NCI-H1092 treated with DMSO at 0.1 percent for 48 hours (cell line): ENCODE results near the gene TNFRSF21.
"Not testable (repeated sequence)": the region's sequence is repeated elsewhere in the genome, so short reads cannot be mapped to it uniquely, and the experiment has no call there.

ENCODE experiments used
- DNase-seq: peaks from one replicate; lab custom pipeline; 2025; lab: John Stamatoyannopoulos, UW

Gene TNFRSF21

DNA sequence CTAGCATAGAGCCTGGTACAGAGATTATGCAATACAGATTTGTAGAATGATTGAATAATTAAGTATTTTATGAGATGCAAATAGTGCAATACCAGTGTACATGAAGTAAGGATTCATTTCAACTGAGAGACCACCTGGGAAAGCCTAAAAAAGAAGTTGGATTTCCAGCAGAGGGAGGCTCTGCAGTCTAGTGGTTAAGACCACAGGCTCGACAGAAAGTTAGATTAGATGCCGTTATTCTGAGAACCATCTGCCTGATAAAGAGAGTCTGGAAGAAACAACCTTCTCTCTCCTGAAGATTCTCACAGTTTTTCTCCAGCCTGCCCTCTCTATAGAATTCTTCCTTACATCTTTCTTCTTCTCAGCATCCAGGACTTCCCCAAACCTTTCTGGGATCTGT is 13.6 kb upstream of the TNFRSF21 start:
- no peak for DNase-seq

DNA sequence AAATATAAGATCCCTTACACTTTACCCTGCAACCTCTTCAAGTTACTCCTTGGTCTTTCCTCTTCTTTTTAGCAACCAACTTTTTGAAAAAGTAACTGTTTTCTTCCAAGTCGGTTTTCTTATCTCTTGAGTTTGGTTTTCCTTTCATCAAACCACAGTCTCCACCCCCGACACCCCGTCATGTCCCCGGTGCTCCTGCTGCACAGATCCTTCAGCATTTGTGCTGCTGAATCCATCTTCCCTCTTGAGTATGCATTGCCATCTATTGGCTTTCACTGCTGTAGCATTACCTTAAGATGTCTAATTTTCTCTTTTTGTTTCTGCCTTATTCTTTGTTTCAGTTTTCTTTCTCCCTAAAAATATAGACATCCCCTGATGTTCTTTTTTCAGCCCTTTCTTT is 11.9 kb upstream of the TNFRSF21 start:
- no peak for DNase-seq

DNA sequence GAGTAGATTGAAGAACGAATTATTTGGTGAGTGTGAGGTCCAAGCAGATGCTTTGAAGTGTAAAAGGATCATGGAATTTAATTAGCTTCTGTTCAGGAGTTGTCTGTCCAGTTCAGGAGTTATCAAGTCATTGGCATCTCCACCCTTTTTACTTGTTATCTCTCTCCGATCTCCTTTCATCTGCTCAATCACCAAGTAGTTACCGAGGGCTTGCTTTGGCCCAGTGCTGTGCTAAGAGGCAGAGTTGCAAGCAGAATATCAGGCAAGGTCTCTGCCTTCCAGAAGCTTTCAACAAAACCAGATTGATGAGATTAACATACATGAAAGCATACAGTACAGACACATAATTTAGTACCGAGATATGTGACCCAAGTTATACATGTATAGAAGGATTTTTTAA is 10.2 kb upstream of the TNFRSF21 start:
- no peak for DNase-seq

DNA sequence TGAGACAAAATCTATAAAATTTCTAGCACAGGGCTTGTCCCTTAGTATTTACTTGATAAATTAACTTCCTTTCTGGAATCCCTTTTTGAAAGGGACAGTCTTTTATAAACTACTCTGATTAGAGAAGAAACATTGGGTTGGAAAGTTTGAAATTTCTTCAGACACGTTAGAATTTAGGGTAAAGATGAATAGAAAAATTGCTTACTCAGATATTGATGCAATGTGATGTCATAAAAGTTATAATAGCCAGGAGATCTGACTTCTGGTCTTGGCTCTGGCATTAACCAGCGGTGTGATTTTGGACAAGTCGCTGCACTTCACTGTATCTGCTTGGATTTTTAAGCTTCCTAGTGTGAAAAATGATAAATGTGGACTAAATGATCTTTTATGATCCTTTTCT is 9.7 kb upstream of the TNFRSF21 start:
- no peak for DNase-seq

DNA sequence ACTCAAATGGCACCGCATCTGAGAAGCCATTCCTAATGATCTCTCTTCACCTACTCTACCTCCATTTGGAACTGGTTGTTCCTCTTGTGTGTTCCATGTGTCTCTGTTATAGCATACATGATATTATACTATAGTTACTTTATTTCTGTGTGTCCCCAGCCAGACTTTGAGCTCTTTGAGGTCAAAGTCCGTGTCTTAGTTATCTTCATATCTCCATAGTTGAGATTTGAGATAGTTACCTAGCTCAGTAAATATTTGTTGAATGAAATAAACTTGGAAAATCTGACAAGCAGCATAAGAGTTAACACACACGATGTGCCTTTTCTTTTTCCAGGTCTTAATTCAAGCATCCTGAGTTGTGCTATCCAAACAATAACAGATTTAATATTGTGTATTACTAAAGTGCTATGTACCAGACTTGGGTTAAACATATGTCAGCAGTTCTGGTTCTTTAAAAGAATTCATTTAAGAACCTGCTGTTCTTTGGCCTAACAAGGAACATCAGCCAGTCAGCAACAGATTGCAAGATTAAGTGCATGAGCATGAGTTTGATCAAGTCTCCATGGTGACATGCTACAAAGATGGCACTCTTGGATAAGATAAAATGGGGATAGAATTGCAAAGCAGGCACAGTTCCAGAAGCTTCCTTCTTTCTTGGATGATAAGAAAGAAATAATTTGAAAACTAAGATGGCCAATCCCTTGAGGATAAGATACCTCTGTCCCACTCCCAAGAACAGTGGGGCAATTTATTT is 8.7 kb upstream of the TNFRSF21 start:
- DNase-seq: no peak

DNA sequence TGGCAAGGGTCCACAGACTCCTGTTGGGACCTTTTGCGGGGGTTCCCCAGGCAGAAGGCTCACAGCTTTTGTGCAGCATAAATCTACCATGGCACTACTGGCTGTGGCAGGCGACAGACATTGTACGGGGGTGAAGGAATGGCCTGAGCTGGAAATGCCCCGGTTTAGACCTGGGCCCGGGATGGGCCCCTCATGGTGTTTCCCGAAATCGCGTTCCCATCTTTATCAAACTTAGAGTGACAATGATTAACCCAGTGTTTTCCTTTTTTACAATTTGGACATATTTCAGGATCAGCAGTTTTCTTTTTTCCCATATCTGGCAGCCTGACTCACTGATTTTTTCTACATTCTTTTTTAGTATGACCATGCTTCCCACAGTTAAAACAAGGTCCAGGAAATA is 5.5 kb upstream of the TNFRSF21 start:
- not testable (repeated sequence) for DNase-seq

DNA sequence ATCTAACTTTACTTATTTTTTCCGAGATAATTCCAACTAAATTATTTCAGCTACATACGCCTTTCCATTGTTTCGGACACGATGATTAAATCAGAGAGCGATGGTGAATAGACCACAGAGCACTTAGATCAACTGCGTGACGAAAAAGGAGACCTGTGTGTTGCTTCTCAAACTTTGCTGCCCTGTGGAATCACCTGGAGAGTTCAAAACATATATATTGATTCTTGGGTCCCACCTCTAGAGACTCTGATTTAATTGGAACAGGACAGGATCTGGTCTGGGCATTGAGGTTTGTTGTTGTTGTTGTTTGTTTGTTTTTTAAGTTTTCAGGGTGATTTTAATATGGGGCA is 401 bp upstream of the TNFRSF21 start:
- DNase-seq: no peak

DNA sequence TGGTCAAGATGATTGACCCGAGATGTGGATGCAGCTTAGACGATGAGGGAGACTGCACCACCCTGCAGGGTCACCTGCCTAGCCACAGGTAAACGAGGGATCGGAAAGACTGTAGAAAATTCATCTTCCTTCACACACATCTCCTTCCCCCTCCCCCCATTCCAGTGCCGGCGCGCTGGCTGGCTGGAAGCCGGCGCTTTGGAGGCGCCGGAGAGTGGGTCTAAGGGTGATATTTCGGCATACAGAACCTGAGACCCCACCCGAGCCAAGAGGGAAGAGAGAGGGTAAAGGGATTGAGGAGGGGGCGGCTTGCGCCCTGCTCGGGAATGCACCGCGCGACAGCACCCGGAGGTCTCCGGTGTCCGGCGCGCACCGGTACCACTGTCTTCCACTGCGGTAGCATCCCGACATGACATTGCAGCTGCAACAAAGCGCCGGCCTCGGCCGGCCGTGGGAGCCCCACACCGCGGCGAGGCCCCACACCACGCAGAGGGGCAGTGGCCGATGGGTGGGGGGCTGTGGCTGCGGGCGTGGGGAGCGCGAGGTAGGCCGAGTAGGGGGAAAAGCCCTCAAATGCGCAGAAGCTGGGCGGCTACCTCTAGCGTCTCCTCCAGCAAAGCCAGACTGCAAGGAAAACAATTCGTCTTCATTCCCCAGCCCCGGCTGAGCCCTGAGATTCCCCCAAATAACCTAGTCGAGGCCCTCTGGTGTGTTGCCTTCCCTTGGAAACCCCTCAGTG is 984 bp downstream of the TNFRSF21 start:
- peak; percentile 46 for DNase-seq

DNA sequence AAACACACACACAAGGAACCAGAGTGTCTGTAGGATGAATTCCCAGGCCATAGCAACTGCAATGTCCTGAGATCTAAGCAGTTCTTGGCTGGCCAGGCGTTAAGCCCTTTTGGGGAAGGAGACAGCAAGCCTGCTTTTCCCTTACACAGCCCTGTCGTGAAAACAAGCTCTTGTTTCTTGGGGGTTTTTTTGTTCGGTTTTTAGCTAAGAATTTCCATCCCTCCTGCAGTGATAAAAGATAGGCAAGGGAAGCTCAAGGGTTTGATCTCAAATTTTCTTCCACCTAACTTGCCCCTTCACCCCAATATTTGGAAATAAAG is 1.5 kb downstream of the TNFRSF21 start:
- no peak for DNase-seq

DNA sequence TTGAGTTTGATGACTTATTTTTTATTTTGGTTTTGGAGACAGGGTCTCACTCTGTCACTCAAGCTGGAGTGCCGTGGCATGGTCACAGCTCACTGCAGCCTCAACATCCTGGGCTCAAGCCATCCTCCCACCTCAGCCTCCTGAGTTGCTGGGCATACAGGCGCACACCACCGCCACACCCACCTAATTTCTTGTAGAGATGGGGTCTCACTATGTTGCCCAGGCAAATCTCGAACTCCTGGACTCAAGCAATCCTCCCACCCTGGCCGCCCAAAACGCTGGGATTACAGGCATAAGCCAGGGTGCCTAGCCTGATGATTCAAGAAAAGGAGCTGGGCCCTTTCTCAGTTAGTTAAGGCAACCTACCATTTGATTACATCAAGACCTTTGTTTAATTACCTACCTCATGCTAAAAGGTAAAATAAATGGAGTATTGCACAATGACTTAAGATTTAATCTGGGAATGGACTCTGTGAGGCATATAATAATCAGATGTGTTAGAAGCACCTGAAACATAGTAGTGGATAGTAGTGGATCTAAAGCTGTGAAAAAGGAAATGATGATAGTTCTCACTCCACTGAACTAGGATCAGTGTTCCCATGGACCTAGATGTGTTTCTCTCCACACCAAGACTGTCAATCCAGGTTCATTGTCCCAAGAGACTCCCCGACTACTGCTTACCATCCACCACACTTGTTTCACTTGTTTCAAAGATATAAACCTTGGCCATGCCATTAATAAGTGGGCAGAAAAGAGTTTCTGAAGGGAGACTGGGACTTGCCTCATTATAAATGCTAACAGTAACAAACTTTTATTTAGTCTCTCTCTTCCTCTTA is 2.1 kb downstream of the TNFRSF21 start:
- no peak for DNase-seq

DNA sequence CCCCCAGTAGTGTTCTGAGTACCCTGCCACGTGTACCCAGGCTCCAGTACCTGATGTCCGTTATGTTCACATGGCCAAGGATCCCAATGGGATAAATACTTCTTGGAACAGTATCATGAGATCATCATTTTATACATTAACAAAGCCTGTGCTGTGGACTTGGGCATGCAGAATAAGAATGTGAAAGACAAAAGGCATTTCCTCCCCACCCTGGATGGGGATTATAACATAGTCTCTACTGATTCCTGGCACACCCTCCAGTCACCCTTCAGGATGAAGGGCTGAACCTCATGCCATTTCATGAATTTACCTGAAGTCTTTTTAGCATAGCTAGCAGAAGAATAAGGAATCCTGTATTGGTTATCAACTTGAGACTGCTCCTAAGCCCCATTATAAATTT is 2.8 kb downstream of the TNFRSF21 start:
- DNase-seq: no peak

DNA sequence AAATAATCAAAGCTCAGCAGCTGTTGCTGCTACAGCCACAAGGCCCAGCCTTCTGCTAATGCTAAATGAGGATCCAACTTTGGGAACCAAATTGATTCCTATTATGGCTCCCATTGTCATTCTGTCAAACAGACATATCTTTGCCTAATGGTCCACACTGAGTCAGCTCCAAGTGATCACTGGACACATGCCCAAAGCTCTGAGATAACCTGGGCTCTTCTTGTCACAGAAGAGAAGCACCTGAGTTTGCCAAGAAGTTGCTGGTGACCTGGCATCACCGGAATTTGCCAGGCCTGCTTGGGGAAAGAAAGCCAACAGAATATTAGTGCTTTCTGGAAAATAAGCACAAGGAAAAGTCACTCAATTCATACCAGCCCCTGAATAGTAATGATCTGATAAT is 5.8 kb downstream of the TNFRSF21 start:
- no peak for DNase-seq

DNA sequence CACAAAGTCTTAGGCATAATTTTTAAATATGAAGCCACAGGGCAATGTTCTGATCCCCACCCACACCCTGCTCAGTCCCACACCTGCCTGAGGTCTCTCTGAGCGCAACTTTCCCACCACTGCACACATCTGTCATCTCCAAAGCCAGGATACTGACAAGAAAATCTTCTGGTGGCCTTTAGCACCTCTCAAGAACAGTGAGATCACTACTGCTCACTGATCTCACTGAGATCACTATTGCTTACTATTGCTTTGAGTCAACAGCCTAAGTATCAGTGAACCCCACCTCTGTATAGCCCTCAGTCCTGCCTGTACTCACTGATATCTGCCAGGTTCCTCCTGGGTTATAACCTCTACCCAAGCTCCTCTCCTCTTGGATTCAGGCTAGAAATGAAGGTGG is 6.4 kb downstream of the TNFRSF21 start:
- DNase-seq: no peak

DNA sequence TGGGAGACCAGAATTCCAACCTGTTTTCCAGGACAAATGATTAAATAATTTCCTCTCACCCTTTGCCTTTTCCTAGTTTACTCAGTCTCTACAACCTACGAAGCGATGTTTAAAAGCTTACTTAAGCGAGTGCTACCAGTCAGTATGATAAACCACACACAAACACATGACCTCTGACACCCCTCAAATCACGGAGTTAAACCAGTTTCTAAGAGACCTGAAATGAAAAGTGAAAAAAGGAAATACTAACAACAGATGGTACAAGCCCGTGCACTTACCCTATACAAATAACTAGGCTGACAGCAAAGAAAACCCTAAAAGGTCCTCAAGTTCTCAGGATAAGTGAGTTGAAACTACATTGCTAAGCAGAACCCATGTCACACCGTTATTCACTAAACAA is 7.7 kb downstream of the TNFRSF21 start:
- no peak for DNase-seq

DNA sequence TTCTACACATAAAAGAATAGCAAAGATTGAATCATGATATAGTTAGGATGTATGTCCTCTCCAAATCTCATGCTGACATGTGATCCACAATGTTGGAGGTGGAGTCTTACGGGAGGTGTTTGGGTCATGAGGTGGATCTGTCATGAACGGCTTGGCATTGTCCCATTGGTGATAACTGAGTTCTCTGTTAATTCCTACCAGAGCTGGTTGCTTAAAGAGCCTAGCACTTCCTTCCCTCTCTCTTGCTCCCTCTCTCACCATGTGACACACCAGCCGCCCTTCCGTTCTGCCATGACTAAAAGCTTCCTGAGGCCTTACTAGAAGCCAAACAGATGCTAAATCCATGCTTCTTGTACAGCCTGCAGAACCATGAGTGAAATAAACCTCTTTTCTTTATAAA is 8.3 kb downstream of the TNFRSF21 start:
- DNase-seq: no peak

DNA sequence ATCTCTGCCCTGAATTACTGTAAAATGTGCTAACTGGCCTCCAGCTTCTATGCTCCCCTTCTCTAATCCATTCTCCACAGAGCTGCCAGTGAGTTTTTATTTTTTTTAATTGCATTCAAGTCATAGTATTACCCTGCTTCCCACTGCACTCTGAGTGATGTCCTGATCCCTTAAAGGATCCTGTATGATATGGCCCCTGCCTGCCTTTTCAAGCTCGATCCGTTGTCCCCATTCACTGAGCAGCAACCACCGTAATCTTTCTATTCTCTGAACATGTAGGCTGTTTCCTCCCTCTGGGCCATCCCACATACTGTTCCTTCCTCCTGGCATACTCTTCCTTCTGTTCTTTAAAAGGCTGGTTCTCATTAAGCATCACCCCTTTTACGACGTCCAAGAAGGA is 9.3 kb downstream of the TNFRSF21 start:
- DNase-seq: no peak

DNA sequence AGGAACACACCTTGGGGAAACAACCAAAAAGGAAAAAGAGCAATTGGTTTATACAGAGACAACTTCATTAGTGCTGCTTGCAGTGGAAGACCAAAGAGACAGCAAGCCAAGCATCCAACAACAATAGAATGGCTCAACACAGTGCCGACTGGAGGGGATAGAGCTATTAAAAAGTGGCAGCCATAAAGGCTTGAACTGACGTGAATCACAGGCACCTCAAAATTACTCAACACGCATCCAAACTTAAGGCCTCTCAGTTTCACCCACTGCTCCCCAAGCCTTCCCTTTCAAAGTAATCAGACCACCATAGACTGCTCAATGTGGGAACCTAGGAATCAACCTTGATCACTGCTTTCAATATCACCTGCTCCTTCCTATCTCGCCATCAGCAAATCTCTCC is 9.7 kb downstream of the TNFRSF21 start:
- DNase-seq: no peak

DNA sequence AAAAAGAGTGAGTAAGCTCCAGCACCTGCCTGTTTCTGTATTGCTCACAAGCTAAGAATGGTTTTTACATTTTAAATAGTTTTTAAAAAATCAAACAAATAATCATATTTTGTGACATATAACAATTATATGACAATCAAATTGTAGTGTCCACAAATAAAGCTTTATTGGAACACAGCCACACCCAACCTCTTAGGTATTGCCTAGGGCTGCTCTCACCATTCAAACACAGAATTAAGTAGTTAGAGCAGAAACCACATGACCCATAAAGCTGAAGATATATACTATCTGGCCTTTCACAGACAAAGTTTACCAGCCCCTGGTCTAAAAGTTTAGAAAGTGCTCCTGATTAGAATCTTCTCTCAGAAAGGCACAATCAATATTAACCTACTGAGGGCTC is 11.2 kb downstream of the TNFRSF21 start:
- DNase-seq: no peak

DNA sequence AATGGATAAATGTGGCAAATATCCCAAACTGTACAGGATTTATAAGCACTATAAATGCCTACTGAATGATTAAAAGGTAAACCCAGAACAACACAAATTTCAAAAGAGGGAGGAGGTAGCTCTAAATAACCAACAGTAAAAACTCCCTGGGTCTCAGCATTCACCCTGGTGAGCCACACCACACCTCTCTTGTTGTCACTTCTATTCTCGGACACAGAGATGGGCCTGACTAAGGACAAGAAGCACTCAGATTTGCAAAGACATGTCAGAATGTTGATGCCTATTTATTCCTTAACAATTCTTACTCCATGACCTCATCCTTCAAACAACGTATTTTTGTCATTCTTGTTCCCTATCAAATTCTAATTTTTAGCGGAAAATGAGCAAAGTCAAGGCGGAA is 14.7 kb downstream of the TNFRSF21 start:
- no peak for DNase-seq

DNA sequence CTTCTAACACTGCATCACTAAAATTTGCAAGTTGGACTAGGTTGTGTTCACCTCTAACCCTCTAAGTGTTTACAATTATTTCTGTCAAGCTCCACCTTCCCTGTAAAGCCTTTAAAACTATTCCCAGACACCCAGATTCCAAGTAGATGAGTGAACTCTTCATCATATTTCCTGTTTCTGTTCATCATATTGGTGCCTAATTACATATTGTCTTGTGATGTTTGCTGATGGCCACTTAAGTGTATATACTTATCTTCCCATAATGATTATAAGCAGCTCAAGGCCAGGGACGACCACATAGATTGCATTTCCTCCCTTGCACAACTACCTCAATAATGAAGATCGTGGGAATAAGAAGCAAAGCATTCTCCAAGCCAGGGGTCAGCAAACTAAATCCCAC is 16.8 kb downstream of the TNFRSF21 start:
- DNase-seq: no peak

DNA sequence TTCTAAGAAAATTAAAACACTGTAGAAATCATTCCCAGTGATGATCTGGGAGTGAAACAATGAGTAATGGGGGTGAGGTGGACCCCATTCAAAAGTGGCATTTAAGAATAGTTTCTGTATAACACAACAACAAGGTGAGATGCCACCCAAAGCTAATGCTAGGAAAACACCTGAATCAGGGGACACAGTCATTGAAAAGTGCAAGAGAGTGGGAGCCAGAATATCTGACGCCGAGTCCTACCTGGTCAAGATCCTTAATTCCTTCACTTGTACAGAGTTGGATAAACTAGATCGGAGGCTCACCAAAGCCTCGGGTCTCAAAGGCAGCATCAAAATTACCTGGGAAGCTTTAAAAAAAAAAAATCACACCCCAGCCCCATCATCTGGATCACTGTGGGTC is 17.7 kb downstream of the TNFRSF21 start:
- no peak for DNase-seq

DNA sequence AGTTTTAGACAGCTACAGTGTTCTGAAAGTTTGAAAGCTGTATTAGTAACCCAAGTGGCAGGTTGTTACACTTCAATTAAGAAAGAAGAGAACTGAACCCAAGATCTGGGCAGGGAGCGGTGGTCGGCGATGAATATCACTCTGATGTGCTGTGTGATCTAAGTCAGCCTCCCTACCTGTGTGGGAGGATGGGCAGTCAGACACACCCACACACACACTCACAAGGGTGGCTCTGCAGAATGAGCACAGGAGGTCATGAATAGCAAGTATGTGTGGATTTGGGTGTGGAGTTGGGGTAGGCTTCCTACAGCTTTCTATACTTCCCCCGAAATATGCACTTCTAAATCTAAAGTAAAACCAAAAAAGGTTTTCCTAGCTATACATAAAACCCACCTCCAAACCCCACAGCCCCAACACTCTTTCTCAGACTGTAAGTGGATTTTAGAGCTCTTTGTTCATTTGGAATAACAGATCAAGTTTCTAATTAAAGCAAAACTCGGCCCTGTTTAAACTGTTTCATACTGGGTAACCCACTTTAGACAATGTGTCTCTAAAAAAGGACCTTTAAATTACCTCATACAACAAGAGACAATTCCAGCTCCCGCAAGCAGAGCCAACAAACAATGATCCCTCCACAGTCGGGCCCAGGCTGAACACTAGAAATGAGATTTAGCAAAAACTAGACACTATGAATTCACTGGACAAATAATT is 19.4 kb downstream of the TNFRSF21 start:
- DNase-seq: no peak
